ENCODE data around the gene RAP1A.

RAP1A gene

GRCh38 chr1:111619635-111620440 is at the start of gene RAP1A:
TSS of gene RAP1A (plus strand) at chr1:111619789. CDS start at chr1:111691361, 71,572 bp downstream.
- DNase-seq = peak; percentile 97

DNA sequence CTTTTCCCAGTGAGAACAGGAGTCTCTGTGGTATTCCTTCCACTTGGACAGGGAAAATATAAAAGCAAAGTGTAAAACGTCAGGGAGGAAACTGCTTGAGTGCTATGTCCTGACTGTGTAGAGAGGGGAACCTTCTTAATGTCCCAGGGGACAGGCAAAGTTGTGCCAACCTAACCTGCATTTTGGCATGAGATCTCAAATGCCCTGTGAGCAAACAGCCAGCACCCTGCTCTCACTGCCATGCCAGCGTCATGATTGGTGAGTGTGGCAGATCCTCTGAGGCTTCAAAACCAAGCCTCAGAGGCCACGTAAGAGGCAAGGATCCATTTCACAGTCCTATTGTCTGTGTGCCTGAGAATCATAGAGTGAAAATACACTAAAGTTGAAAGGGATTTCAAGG is 49.7 kb upstream of the RAP1A start:
- DNase-seq = no peak

GRCh38 chr1:111570781-111571181 is 48.8 kb upstream of the RAP1A start:
- peak; percentile 71 for DNase-seq

- no peak for DNase-seq
Measured at GRCh38 chr1:111571239-111571638, 48.4 kb upstream of the RAP1A start.

- DNase-seq = no peak
Measured at GRCh38 chr1:111571987-111572386, 47.6 kb upstream of the RAP1A start.

GRCh38 chr1:111576547-111576946 is 43.0 kb upstream of the RAP1A start:
- no peak for DNase-seq

DNA sequence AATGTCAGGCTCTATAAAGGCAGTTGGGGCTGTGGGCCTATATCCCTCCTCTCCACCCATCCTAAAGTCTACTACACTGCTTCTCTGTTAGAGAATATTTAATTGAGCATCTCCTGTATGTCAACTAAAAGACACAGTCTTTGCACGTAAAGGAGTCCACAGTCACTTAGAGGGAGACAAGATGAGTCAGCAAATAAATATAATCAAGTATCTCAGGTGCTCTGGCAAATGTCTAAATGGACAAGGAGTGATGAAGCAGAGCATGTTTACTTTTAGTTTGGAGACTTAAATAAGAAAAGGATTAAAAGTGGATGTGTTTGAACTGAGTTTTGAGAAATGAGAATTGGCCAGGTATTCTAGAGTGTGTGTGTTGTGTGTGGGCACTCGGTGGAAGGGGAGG is 41.8 kb upstream of the RAP1A start:
- DNase-seq = no peak

DNA sequence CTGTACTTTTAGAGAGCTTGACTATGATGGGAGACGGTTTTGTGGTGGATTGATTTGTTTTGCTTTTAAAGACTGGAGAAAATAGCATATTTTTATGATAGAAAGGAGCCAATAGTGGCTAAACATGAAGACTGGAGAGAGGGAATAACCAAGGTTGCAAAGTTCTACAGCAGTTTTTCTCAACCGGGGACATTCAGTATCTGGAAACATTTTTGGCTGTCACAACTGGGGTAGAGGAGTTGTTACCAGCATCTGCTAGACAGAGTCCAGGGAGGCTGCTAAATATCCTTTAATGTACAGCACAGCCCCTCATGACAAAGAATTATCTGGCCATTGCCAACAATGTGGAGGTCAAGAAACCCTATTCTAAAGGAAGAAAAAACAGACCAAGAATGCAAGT is 38.4 kb upstream of the RAP1A start:
- DNase-seq = no peak

- DNase-seq = no peak
Measured at GRCh38 chr1:111582016-111582415, 37.6 kb upstream of the RAP1A start.

DNA sequence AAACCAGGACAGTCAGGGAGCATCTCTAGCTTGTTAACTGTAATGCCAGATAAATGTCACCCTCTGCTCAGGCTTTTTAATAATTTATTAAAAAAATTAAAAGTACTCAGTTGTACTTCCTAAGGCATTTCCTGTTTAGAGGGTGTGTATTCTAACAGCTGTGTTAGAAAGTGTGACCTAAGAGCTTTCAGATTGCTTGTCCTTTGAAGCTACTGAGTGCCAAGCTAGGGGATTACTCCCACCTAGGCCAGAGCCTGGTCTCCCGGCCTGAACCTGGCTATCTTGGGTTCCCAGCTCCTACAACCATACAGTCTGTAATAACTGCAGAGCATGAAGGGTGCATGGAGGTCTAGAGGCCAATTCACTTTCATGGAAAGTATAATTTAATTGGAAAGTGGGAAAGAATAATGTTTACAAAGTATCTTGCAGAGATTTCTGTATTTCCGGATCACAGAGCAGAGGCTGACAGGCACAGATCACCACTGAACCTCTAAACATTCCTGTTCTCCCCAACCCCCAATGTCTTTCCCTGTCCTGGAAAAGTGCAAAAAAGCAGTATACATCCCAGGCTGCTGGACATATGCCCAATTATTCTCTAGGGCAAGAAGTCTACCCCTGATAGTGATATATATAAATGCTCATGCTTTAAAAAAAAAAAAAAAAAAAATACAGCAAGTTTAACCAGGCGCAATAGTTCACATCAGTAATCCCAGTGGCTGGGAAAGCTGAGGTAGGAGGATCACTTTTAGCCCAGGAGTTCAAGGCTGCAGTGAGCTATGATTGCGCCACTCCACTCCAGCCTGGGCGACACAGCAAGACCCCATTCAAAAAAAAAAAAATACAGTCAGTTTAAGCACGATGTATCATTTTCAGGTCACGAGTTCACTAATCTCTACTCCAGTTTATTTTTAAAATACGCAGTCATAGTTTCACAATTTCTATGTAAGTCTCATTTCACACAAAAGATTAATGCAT is 36.7 kb upstream of the RAP1A start:
- no peak for DNase-seq

- no peak for DNase-seq
Measured at GRCh38 chr1:111585447-111586086, 34.0 kb upstream of the RAP1A start.

DNA sequence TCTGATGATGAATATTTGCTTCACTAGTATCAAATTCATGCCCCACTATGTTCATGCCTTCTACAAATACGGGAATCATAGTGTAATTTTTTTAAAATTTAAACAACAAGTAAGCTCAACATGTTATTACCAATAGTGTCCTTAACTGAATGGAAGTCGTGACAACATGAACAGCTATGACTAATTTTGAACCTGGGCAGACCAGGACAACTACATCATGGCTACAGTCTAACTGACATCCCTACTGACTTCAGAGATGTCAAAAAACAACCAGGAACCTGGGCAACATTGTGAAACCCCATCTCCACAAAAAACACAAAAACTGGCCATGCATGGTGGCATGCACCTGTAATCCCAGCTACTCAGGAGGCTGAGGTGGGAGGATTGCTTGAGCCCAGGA is 33.5 kb upstream of the RAP1A start:
- no peak for DNase-seq

DNA sequence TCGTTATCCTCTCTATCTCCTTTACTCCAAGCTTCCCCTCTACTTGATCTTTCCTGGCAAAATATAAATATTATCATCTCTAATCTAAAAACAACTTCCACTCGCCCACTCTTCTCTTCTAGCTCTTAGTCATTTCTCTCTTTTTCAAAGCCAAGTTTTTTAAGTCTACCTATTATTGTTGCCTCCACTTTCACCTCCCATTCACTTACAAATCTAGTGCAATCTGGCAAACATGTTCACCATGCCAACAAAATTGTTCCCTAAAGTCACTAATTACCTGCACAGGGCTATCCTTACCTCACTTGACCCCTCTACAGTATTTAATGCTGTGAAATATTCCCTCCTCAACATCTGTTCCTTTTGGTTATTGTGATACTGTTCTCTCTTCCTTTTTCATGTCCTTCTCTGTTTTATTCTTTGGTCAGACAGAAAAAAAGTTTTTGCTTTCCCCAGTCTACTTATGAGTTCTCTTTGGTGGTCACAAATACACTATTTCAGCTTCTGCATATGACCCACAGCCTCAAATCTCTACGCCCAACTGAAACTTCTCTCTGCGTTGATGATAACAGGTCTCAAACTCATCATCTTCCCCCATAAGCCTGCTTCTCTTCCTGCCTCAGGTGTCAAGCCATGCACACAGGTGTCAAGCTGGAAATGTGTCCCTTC is 31.9 kb upstream of the RAP1A start:
- no peak for DNase-seq

DNA sequence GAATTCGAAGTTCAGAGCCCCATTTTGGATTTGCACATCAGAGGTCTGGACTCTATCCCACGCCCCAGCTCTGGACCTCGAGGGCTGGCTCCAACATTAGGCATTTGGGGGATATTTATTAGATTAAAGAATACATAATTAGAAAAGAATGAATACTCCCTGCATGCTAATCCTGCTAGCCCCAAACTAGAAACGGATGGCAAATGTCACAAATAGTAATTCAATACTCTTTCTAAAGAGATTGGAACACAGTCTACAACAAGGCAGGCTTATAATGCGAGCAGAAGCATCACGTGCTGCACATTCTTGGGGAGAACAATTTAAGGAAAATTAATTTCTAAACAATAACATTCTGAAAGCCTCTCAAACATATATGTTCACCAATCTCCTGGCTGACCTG is 27.7 kb upstream of the RAP1A start:
- no peak for DNase-seq

DNA sequence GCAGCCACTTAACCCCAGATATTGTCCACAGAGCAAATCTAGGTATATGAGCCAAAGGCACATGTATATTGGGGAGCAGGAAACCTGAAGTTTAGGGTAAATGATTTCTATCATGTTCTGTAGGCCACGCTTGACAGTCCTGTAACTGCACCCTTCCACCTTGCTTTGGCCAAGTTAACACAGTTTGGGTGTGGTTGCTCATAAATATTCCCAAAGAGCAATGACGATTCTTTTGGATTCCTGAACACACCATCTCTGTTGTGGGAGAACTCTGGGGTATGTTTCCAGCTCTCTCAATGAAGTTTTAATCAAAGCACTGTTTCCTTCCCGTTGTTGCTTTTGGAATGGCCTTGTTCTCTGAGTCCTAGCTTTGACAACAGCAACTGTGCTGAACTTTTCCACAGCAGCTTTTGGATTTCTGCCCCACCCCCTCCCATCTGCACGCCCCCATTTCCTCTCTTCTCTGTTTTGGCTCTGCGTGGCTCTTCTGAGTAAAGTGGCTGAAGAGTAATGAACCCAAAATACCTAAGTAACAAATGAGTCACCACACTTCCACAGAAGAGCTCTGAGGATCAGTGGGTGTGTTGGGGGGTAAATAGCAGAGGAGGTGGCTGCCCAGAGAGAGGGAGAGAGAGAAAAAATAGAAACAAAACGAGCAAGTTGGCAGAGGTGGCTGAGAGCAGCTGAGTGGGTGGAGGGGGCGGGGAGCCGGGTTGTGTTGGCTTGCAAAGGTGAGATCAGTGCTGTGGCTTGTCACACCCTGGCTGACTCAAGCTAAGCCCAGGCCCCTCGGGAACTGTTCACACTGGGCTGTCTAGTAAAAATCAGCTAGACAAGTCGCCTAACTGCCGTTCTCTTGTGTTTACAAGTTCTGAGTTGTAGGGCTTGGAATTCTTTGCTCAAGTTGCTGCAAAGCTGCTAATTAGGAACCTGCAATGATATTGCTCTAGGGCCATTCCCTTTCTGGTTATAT is 26.9 kb upstream of the RAP1A start:
- peak; percentile 97 for DNase-seq

GRCh38 chr1:111593403-111594305 is 25.9 kb upstream of the RAP1A start:
- no peak for DNase-seq

DNA sequence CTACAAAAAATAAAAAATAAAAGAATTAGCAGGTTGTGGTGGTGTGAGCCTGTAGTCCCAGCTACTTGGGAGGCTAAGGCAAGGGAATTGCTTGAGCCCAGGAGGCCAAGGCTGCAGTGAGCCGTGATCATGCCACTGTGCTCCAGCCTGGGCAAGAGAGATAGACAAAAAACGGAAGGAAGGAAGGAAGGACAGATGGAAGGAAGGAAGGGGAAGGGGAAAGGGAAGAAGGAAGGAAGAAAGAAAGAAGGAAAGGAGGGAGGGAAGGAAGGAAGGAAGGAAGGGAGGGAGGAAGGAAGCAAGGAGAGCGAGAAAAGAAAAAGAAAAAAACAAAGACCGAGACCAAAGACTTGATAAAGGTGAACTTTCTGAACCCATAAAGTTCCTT is 25.3 kb upstream of the RAP1A start:
- DNase-seq = no peak

DNA sequence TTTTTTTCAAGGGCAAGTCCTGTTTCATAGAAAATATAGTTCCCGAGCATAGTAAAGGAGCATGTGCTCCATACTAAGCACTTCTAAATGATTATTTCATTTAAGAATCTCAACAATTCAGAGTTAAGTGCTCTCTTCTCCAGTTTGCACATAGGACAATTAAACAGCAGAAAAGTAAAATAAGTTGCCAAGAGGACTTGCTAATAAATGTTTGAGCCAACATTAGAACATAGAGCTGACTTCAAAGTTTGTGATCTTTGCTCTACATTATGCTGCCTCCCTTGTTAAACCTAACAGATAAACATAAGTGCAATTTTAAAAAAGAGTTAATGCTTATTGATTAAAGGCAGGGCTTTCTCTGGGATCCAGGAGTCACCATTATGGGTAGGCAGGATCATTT is 23.8 kb upstream of the RAP1A start:
- no peak for DNase-seq

- DNase-seq = peak; percentile 86
Measured at GRCh38 chr1:111596499-111596898, 23.1 kb upstream of the RAP1A start.

GRCh38 chr1:111597426-111597825 is 22.2 kb upstream of the RAP1A start:
- DNase-seq = no peak
